Heart left ventricle (tissue), 13 donors: Measurements from ENCODE around the gene EMC9.

Source experiments
- CTCF ChIP-seq, 12 donors: fragments of 200-600 bp; sonication (generic) in 4 of 12; IDR thresholded peaks; one replicate each; pipeline versions ENCODE4 v1.5.0 to v1.8.0; 2018 to 2022; ENCODE audit warnings: antibody characterized with exemption in 12 of 12, mild to moderate bottlenecking in 5 of 12
- POLR2A ChIP-seq, 2 donors: fragments of 450-650 bp; IDR thresholded peaks; one replicate each; pipeline ENCODE4 v1.6.1; 2017; ENCODE audit warnings: antibody characterized with exemption in 2 of 2, mild to moderate bottlenecking in 2 of 2, moderate library complexity in 2 of 2
- donor health status: ischemic (EF 13 %, LVEDD 7.1; RV severe dilation, severe dysfunction).
- donor health status: DM: no; HTN: yes; CAD: no.
- donor health status: DM: no; HTN: no; CAD: no.
- donor health status: ischemic (EF 25% LVEDD 6.9; RV normal size, moderate dysfunction).
- donor health status: ischemic (EF 25% LVEDD 5.7; RV mildly dilated, moderate dysfunction).
- donor health status: ischemic (EF 35%, LVEDD 5.7; RV mildly dilated, moderate dysfunction).
- donor health status: nonischemic (EF 11% LVEDD 7.7; RV severe dilation, severe dysfunction).
- donor health status: DM: yes; HTN: yes; CAD: no.
- donor health status: PGD.
- donor health status: ischemic (EF 29% LVEDD 5.4; RV normal size, mild dysfunction).
- donor health status: nonischemic (EF 23%, LVEDD 6.1; RV moderate dilation, normal function).

DNA sequence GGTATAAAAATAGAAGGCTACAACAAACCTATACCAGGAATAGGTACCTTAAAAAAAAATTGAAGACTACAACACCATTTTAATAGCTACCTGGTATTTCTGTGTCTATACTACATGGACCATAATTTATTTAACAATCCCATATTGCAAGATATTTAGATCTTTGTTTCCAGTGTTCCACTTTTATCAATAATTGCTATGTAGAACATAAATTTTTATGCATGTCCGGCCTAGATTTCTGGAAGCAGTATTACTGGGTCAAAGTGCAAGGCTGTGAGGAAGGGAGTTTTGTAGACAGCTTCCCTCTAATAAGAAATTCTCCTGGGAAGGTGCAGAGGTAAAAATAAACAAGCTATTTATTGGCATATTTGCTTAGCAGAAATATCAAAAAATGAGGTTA is 30.9 kb downstream of the EMC9 start:
- TF ChIP-seq CTCF (IDR thresholded peaks at IDR 0.05) (no peak), POLR2A (IDR thresholded peaks at IDR 0.05) (no peak)
